Body of pancreas (tissue), 4 donors: ENCODE measurements around the gene PATJ.

Source experiments
- POLR2A ChIP-seq, 3 donors: fragments of 450-650 bp; IDR thresholded peaks; one replicate each; pipeline ENCODE4 v1.6.1; 2016; ENCODE audit warnings: antibody characterized with exemption in 3 of 3, mild to moderate bottlenecking in 2 of 3
- TF ChIP-seq, protein P1 (sequence below), 7 experiments: fragments of 450-650 bp in 4 of 7; fragments of 200-600 bp in 3 of 7; sonication (generic) in 3 of 7; IDR thresholded peaks; one replicate each; pipeline ENCODE4 v1.5.1; 2016 to 2019; ENCODE audit warnings: antibody characterized with exemption in 7 of 7

DNA sequence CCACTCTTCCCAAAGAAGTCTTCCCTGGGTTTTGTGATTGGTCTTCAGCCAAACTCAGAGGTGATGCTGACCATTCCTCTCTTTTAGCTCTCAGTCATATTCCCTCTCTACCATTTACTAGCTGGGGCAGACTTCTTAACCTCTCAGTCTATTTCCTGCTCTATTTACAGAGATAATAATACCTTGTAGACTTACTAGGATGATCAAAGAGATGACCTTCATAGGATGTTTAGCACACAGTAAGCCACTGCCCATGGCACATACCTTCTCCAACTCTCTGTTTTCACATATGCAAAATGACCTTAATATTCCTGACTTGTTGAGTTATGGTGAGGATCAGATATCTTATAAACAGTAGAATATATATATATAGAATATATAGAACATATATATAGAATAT is 346.2 kb downstream of the PATJ start:
- TF ChIP-seq, protein P1, sequence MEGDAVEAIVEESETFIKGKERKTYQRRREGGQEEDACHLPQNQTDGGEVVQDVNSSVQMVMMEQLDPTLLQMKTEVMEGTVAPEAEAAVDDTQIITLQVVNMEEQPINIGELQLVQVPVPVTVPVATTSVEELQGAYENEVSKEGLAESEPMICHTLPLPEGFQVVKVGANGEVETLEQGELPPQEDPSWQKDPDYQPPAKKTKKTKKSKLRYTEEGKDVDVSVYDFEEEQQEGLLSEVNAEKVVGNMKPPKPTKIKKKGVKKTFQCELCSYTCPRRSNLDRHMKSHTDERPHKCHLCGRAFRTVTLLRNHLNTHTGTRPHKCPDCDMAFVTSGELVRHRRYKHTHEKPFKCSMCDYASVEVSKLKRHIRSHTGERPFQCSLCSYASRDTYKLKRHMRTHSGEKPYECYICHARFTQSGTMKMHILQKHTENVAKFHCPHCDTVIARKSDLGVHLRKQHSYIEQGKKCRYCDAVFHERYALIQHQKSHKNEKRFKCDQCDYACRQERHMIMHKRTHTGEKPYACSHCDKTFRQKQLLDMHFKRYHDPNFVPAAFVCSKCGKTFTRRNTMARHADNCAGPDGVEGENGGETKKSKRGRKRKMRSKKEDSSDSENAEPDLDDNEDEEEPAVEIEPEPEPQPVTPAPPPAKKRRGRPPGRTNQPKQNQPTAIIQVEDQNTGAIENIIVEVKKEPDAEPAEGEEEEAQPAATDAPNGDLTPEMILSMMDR (IDR thresholded peaks at IDR 0.05), result no peak
- TF ChIP-seq POLR2A (IDR thresholded peaks at IDR 0.05), result no peak
